GM23338 (cell line): ENCODE measurements around the gene GAREM1. TPM values are rescaled to one million over a fixed set of nuclear protein-coding genes. Genes with fewer than 3 reads are reported as not detected.

Experiments used
- ATAC-seq: fragments of 200-7000 bp; cut with Tn5 transposase; 3 replicates; pipeline ENCODE4 v1.9.1; 2020
- DNase-seq: peaks from one replicate; pipeline ENCODE4 v3.0.0-alpha.2; 2015; ENCODE audit warnings: low spot score
- H2AFZ ChIP-seq: fragments of 200-600 bp; sonication (generic); 2 replicates; pipeline ENCODE4 v1.8.0; 2016; ENCODE audit warnings: antibody characterized with exemption, mild to moderate bottlenecking, moderate library complexity
- H3F3A ChIP-seq: fragments of 200-600 bp; sonication (generic); replicated peaks from 2 replicates; pipeline ENCODE4 v1.8.0; 2017; ENCODE audit warnings: antibody characterized with exemption, mixed run types, low read depth
- H3K27ac ChIP-seq: fragments of 200-600 bp; sonication (generic); 2 replicates; pipeline ENCODE4 v1.6.1; 2016; ENCODE audit warnings: low read depth
- H3K27me3 ChIP-seq: fragments of 200-600 bp; sonication (generic); 2 replicates; pipeline ENCODE4 v1.8.0; 2016; ENCODE audit warnings: mild to moderate bottlenecking, mixed run types, moderate library complexity; ENCODE audit not compliant: insufficient read depth
- H3K36me3 ChIP-seq: fragments of 200-600 bp; sonication (generic); 2 replicates; pipeline ENCODE4 v1.8.0; 2016; ENCODE audit warnings: mild to moderate bottlenecking; ENCODE audit not compliant: insufficient read depth
- H3K4me1 ChIP-seq: fragments of 200-600 bp; sonication (generic); 2 replicates; pipeline ENCODE4 v1.8.0; 2016; ENCODE audit warnings: mild to moderate bottlenecking, moderate library complexity; ENCODE audit not compliant: insufficient read depth
- H3K4me2 ChIP-seq: fragments of 200-600 bp; sonication (generic); 2 replicates; pipeline ENCODE4 v1.7.1; 2017; ENCODE audit warnings: mixed run types
- H3K4me3 ChIP-seq: fragments of 200-600 bp; sonication (generic); 2 replicates; pipeline ENCODE4 v1.6.1; 2016; ENCODE audit warnings: mixed run types
- H3K79me2 ChIP-seq: fragments of 200-600 bp; sonication (generic); replicated peaks from 2 replicates; pipeline ENCODE4 v1.8.0; 2017; ENCODE audit warnings: mild to moderate bottlenecking; ENCODE audit not compliant: insufficient read depth
- H3K9me2 ChIP-seq: fragments of 200-600 bp; sonication (generic); 2 replicates; pipeline ENCODE4 v1.8.0; 2017; ENCODE audit not compliant: insufficient read depth
- H4K20me1 ChIP-seq: fragments of 200-600 bp; sonication (generic); replicated peaks from 2 replicates; pipeline ENCODE4 v1.8.0; 2017; ENCODE audit warnings: mild to moderate bottlenecking; ENCODE audit not compliant: insufficient read depth
- H3K27ac Mint-ChIP-seq: 2 replicates; pipeline ENCODE4 v1.8.0; 2020; ENCODE audit warnings: inconsistent platforms, mild to moderate bottlenecking, moderate library complexity, mixed read lengths
- H3K27me3 Mint-ChIP-seq: 3 replicates; pipeline ENCODE4 v1.8.0; 2022; ENCODE audit warnings: low read depth, mild to moderate bottlenecking, moderate library complexity, mixed read lengths, inconsistent platforms; ENCODE audit not compliant: insufficient read depth, poor library complexity
- H3K36me3 Mint-ChIP-seq: 3 replicates; pipeline ENCODE4 v1.8.0; 2021; ENCODE audit warnings: low read depth, mild to moderate bottlenecking, inconsistent platforms, moderate library complexity, mixed read lengths
- H3K4me1 Mint-ChIP-seq: 3 replicates; pipeline ENCODE4 v1.8.0; 2020; ENCODE audit warnings: mild to moderate bottlenecking, inconsistent platforms, mixed read lengths
- H3K4me3 Mint-ChIP-seq: 3 replicates; pipeline ENCODE4 v1.8.0; 2021; ENCODE audit warnings: moderate library complexity, mild to moderate bottlenecking, inconsistent platforms, mixed read lengths
- H3K9me3 Mint-ChIP-seq: 3 replicates; pipeline ENCODE4 v1.8.0; 2020; ENCODE audit warnings: moderate library complexity, mild to moderate bottlenecking, inconsistent platforms, mixed read lengths
- CREB1 ChIP-seq: fragments of 250-450 bp; sonication (Bioruptor Pico); IDR thresholded peaks from 2 replicates; pipeline ENCODE4 v1.5.0; 2020; ENCODE audit warnings: low read depth, mild to moderate bottlenecking, moderate library complexity
- EZH2 ChIP-seq: fragments of 200-600 bp; sonication (generic); IDR thresholded peaks from one replicate; pipeline ENCODE4 v1.8.0; 2017; ENCODE audit warnings: antibody characterized with exemption, mild to moderate bottlenecking, low read depth; ENCODE audit not compliant: unreplicated experiment
- EZH2phosphoT487 ChIP-seq: fragments of 200-600 bp; sonication (generic); IDR thresholded peaks from one replicate; pipeline ENCODE4 v1.8.1; 2018; ENCODE audit warnings: antibody characterized with exemption; ENCODE audit not compliant: unreplicated experiment
- JUNB ChIP-seq: IDR thresholded peaks from one replicate; pipeline ENCODE4 v1.6.1; 2016; ENCODE audit warnings: antibody characterized with exemption; ENCODE audit not compliant: unreplicated experiment
- NANOG ChIP-seq: IDR thresholded peaks from 2 replicates; pipeline ENCODE4 v1.6.1; 2016; ENCODE audit warnings: antibody characterized with exemption, borderline replicate concordance
- POLR2AphosphoS5 ChIP-seq: IDR thresholded peaks from 2 replicates; pipeline ENCODE4 v1.6.1; 2016; ENCODE audit warnings: antibody characterized with exemption, low read depth
- STAT1 ChIP-seq: IDR thresholded peaks from one replicate; pipeline ENCODE4 v1.6.1; 2016; ENCODE audit warnings: antibody characterized with exemption; ENCODE audit not compliant: unreplicated experiment
- ZNF114 ChIP-seq: fragments of 250-450 bp; sonication (Bioruptor Pico); IDR thresholded peaks from 2 replicates; pipeline ENCODE4 v1.5.0; 2020; ENCODE audit warnings: mild to moderate bottlenecking, moderate library complexity
- ZNF331 ChIP-seq: fragments of 250-450 bp; sonication (Bioruptor Pico); IDR thresholded peaks from 2 replicates; pipeline ENCODE4 v1.5.0; 2020; ENCODE audit warnings: low read depth, mild to moderate bottlenecking, moderate library complexity
- polyA plus RNA-seq: library from polyadenylated mRNA; unstranded; fragments of >200 nt; fragmentation: Nextera tagmentation; extraction: Ambion mirVana; gene quantifications from 2 replicates; pipeline ENCODE4 v1.2.1, GENCODE V29; 2016
- total RNA-seq: library from RNA; depleted of rRNA; stranded (reverse); fragments of >200 nt; shearing (Covaris generic); gene quantifications from 2 replicates; pipeline ENCODE4 v1.2.3, GENCODE V29; 2014
- TF ChIP-seq, protein P1 (sequence below): IDR thresholded peaks from one replicate; pipeline ENCODE4 v1.6.1; 2018; ENCODE audit warnings: antibody characterized with exemption; ENCODE audit not compliant: unreplicated experiment
- TF ChIP-seq, protein P2 (sequence below): IDR thresholded peaks from 2 replicates; pipeline ENCODE4 v1.6.1; 2016; ENCODE audit warnings: antibody characterized with exemption

Gene GAREM1
- total and polyA plus RNA-seq, 2 experiments from 2014 or later, result 2.7 to 6.0 TPM

- DNase-seq, result peak; percentile 51
- Mint-ChIP-seq H3K27ac (no peak overlapping the region), H3K36me3 (no peaks in the 10 kb centered on the region), H3K27me3 (peaks cover 3% of the 10 kb centered on the region), H3K9me3 (no peaks in the 10 kb centered on the region; the same call in 2 of the 3 replicates), H3K4me3 (no peak overlapping the region), H3K4me1 (peaks cover 3% of the 10 kb centered on the region; the same call in 1 of the 3 replicates)
- Histone ChIP-seq H4K20me1 (no peaks in the 10 kb centered on the region), H3K4me1 (peaks cover 4% of the 10 kb centered on the region; the same call in 1 of the 2 replicates), H3K9me2 (no peaks in the 10 kb centered on the region), H3K4me3 (no peak overlapping the region), H3K36me3 (no peaks in the 10 kb centered on the region), H3K27ac (no peak overlapping the region), H3K27me3 (no peaks in the 10 kb centered on the region), H2AFZ (no peak overlapping the region), H3K4me2 (no peak overlapping the region), H3F3A (no peaks in the 10 kb centered on the region), H3K79me2 (no peaks in the 10 kb centered on the region)
- TF ChIP-seq, protein P1, sequence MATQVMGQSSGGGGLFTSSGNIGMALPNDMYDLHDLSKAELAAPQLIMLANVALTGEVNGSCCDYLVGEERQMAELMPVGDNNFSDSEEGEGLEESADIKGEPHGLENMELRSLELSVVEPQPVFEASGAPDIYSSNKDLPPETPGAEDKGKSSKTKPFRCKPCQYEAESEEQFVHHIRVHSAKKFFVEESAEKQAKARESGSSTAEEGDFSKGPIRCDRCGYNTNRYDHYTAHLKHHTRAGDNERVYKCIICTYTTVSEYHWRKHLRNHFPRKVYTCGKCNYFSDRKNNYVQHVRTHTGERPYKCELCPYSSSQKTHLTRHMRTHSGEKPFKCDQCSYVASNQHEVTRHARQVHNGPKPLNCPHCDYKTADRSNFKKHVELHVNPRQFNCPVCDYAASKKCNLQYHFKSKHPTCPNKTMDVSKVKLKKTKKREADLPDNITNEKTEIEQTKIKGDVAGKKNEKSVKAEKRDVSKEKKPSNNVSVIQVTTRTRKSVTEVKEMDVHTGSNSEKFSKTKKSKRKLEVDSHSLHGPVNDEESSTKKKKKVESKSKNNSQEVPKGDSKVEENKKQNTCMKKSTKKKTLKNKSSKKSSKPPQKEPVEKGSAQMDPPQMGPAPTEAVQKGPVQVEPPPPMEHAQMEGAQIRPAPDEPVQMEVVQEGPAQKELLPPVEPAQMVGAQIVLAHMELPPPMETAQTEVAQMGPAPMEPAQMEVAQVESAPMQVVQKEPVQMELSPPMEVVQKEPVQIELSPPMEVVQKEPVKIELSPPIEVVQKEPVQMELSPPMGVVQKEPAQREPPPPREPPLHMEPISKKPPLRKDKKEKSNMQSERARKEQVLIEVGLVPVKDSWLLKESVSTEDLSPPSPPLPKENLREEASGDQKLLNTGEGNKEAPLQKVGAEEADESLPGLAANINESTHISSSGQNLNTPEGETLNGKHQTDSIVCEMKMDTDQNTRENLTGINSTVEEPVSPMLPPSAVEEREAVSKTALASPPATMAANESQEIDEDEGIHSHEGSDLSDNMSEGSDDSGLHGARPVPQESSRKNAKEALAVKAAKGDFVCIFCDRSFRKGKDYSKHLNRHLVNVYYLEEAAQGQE, result no peak
- no peak for TF ChIP-seq EZH2
- TF ChIP-seq EZH2phosphoT487, result no peak
- no peak for TF ChIP-seq ZNF114 (CRISPR knock-in tag)
- no peak for TF ChIP-seq STAT1
- no peak for TF ChIP-seq CREB1 (CRISPR knock-in tag)
- TF ChIP-seq, protein P2, sequence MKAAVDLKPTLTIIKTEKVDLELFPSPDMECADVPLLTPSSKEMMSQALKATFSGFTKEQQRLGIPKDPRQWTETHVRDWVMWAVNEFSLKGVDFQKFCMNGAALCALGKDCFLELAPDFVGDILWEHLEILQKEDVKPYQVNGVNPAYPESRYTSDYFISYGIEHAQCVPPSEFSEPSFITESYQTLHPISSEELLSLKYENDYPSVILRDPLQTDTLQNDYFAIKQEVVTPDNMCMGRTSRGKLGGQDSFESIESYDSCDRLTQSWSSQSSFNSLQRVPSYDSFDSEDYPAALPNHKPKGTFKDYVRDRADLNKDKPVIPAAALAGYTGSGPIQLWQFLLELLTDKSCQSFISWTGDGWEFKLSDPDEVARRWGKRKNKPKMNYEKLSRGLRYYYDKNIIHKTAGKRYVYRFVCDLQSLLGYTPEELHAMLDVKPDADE, result no peak
- no peak for TF ChIP-seq POLR2AphosphoS5
- ATAC-seq, result no peak
Measured at GRCh38 chr18:32287249-32287648, 183.4 kb downstream of the GAREM1 start.

GRCh38 chr18:32286749-32287148 lies 183.9 kb downstream of the GAREM1 start:
- Histone ChIP-seq H3F3A (no peaks in the 10 kb centered on the region), H4K20me1 (no peaks in the 10 kb centered on the region), H2AFZ (no peak overlapping the region), H3K9me2 (no peaks in the 10 kb centered on the region), H3K4me3 (no peak overlapping the region), H3K4me2 (no peak overlapping the region), H3K4me1 (peaks cover 7% of the 10 kb centered on the region; the same call in 1 of the 2 replicates), H3K27me3 (no peaks in the 10 kb centered on the region), H3K27ac (no peak overlapping the region), H3K79me2 (no peaks in the 10 kb centered on the region), H3K36me3 (no peaks in the 10 kb centered on the region)
- no peak for TF ChIP-seq NANOG
- TF ChIP-seq CREB1 (CRISPR knock-in tag), result no peak
- TF ChIP-seq ZNF331, result no peak
- no peak for TF ChIP-seq EZH2phosphoT487
- TF ChIP-seq POLR2AphosphoS5, result no peak
- no peak for TF ChIP-seq JUNB
- TF ChIP-seq, protein P1, result no peak
- TF ChIP-seq ZNF114 (CRISPR knock-in tag), result no peak
- no peak for TF ChIP-seq EZH2
- TF ChIP-seq, protein P2, result no peak
- Mint-ChIP-seq H3K27me3 (peaks cover 3% of the 10 kb centered on the region), H3K9me3 (no peaks in the 10 kb centered on the region; the same call in 2 of the 3 replicates), H3K4me3 (no peak overlapping the region), H3K27ac (no peak overlapping the region), H3K36me3 (no peaks in the 10 kb centered on the region), H3K4me1 (peaks cover 7% of the 10 kb centered on the region; the same call in 1 of the 3 replicates)
- ATAC-seq, result no peak
- no peak for DNase-seq
